Measurements from ENCODE around the gene CTNNAL1. TPM values are rescaled to one million over a fixed set of nuclear protein-coding genes. Genes with fewer than 3 reads are reported as not detected.

CTNNAL1 gene, protein sequence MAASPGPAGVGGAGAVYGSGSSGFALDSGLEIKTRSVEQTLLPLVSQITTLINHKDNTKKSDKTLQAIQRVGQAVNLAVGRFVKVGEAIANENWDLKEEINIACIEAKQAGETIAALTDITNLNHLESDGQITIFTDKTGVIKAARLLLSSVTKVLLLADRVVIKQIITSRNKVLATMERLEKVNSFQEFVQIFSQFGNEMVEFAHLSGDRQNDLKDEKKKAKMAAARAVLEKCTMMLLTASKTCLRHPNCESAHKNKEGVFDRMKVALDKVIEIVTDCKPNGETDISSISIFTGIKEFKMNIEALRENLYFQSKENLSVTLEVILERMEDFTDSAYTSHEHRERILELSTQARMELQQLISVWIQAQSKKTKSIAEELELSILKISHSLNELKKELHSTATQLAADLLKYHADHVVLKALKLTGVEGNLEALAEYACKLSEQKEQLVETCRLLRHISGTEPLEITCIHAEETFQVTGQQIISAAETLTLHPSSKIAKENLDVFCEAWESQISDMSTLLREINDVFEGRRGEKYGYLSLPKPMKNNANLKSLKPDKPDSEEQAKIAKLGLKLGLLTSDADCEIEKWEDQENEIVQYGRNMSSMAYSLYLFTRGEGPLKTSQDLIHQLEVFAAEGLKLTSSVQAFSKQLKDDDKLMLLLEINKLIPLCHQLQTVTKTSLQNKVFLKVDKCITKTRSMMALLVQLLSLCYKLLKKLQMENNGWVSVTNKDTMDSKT
- 32.8 and 45.0 TPM in 2 replicates for polyA plus RNA-seq (2012; rRNA removed)
- polyA plus RNA-seq (2012; cell fraction: cytosol; rRNA removed), result 61.3 and 78.0 TPM in 2 replicates
- polyA plus RNA-seq (2012; cell fraction: nucleus; rRNA removed), result 18.5 and 32.1 TPM in 2 replicates

DNA sequence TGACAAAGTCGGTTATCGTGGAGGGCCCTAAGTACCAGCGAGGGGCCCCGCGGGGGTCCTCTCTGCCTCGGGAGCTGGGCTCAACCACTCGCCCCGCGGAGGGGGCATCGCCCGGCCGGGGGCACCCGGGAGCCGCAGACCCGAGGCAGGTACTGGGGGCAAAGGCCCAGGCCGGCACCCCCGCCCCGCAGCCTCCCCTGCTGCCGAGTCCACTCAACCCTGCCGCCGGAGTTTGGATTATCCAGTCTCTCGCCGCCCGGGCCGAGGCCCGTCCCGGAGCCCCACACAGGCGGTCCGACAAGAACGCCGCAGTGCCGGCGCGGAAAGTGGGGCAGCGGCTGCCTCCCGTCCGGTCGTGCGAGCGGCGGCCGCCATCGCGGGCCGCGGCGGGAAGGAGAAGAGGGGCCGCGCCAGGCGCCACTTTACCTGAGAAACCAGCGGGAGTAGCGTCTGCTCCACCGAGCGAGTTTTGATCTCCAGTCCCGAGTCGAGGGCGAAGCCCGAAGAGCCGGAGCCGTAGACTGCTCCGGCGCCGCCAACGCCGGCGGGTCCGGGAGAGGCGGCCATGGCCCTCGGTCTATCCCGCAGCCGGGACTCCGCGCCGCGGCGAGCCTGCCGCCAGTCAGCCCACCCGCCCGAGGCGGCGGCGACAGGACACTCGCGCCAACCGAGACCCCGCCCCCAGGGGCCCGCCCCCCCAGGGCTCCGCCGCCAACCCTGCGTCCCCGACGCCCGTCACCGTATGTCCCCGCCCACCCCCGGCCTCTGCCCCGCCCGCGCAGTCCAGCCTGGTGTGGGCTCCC is at the start of gene CTNNAL1:
CTNNAL1 (minus strand) TSS at position 624 of the 803 bp plus-strand sequence; CDS start at position 567, 57 bp downstream.
- peaks cover 13 to 22% of the 10 kb centered on the region in 2 experiments for H3K4me1 ChIP-seq (ENCODE audit: control insufficient read depth in 1 of 2, insufficient read depth in 2 of 2, low read depth in 1 of 2, low read length in 1 of 2)
- peak; percentile 99 for DNase-seq
- ChIA-PET POLR2A (no interaction called here), CTCF (no interaction called here)
- peak within 1 kb of the TSS; percentile 91 for H3K9ac ChIP-seq
- H3K79me2 ChIP-seq (ENCODE audit: insufficient read depth), result peaks cover 41% of the 10 kb centered on the region
- peak within 1 kb of the TSS; percentile 76 to 91 for H3K27ac ChIP-seq (ENCODE audit: low read depth in 2 of 2, low read length in 1 of 2)
- H3K9me3 ChIP-seq, result no peaks in the 10 kb centered on the region
- H3K9me2 ChIP-seq, result no peaks in the 10 kb centered on the region
- peak within 1 kb of the TSS; percentile 97 for H3K4me2 ChIP-seq
- H3K36me3 ChIP-seq (replicated peaks in 1 of 2; ENCODE audit: control insufficient read depth in 1 of 2, insufficient read depth in 2 of 2, low read length in 1 of 2), result peaks cover 9 to 17% of the 10 kb centered on the region in 2 experiments
- H4K20me1 ChIP-seq (ENCODE audit: insufficient read depth), result peaks cover 8% of the 10 kb centered on the region; the same call in 1 of the 2 replicates
- peak within 1 kb of the TSS; percentile 82 to 91 for H3K4me3 ChIP-seq (ENCODE audit: low read depth in 2 of 2, low read length in 1 of 2)
- peaks cover 42% of the 10 kb centered on the region for H3F3A ChIP-seq (replicated peaks; ENCODE audit: insufficient read depth)
- peak; percentile 55; the same call in 1 of the 2 replicates for TF ChIP-seq TAF1 (IDR thresholded peaks at IDR 0.05; ENCODE audit: borderline replicate concordance, low read depth, low read length)
- peak; percentile 32; the same call in 1 of the 2 replicates for TF ChIP-seq MXI1 (IDR thresholded peaks at IDR 0.05; ENCODE audit: low read depth, low read length)
- TF ChIP-seq YY1 (IDR thresholded peaks at IDR 0.05; ENCODE audit: low read depth), result peak; percentile 46; the same call in 1 of the 2 replicates
- TF ChIP-seq SMC3 (IDR thresholded peaks at IDR 0.05; ENCODE audit: low read depth, low read length), result no peak
- TF ChIP-seq EP300 (IDR thresholded peaks at IDR 0.05; ENCODE audit: borderline replicate concordance in 1 of 2, low read depth in 1 of 2, low read length in 1 of 2), result 0 out of 4 replicates have a peak, but pooled peaks of 1 of the 2 experiments have one; percentile 11
- no peak for TF ChIP-seq CHD2 (IDR thresholded peaks at IDR 0.05; ENCODE audit: low read length, partially characterized antibody)
- peak; percentile 65 for TF ChIP-seq POLR2AphosphoS5 (IDR thresholded peaks at IDR 0.05; ENCODE audit: low read depth, low read length)
- no peak for TF ChIP-seq FOXM1 (IDR thresholded peaks at IDR 0.05; ENCODE audit: low read depth)
- TF ChIP-seq FOSL2 (IDR thresholded peaks at IDR 0.05; ENCODE audit: borderline replicate concordance, low read depth), result no peak
- TF ChIP-seq NRF1 (IDR thresholded peaks at IDR 0.05; ENCODE audit: low read depth, low read length), result no peak
- TF ChIP-seq RAD21 (IDR thresholded peaks at IDR 0.05; ENCODE audit: low read length), result no peak
- TF ChIP-seq, protein P1, sequence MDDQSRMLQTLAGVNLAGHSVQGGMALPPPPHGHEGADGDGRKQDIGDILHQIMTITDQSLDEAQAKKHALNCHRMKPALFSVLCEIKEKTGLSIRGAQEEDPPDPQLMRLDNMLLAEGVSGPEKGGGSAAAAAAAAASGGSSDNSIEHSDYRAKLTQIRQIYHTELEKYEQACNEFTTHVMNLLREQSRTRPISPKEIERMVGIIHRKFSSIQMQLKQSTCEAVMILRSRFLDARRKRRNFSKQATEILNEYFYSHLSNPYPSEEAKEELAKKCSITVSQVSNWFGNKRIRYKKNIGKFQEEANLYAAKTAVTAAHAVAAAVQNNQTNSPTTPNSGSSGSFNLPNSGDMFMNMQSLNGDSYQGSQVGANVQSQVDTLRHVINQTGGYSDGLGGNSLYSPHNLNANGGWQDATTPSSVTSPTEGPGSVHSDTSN (IDR thresholded peaks at IDR 0.05), result 0 out of 2 replicates have a peak, but pooled peaks have one; percentile 30
- WGBS (ENCODE audit: low lambda C conversion rate), result 0% methylated on average over 18 of the region's 99 CpGs
- peak within 1 kb of the TSS; percentile 88 for H2AFZ ChIP-seq (ENCODE audit: low read depth)
- H3K27me3 ChIP-seq (ENCODE audit: insufficient read depth), result no peaks in the 10 kb centered on the region

All from SK-N-SH (cell line).